ENCODE results near the gene ACBD6.

The ACBD6 gene

GRCh38 chr1:180274221-180274620 is 228.2 kb downstream of the ACBD6 start:
- Histone ChIP-seq H3K9me3 (ENCODE audit: control insufficient read depth, insufficient read depth, low read depth, low read length) (no peaks in the 10 kb centered on the region), H3K27ac (ENCODE audit: extremely low read depth, low read depth, low read length) (no peak overlapping the region), H3K4me3 (ENCODE audit: low read depth, low read length) (no peak overlapping the region), H3K36me3 (ENCODE audit: control insufficient read depth in 2 of 2, insufficient read depth in 1 of 2, low read length in 2 of 2) (peaks cover 1 to 59% of the 10 kb centered on the region in 2 experiments; a peak in 2 of 3 replicates), H3K4me1 (ENCODE audit: control insufficient read depth, insufficient read depth, low read length) (no peaks in the 10 kb centered on the region)
- no peak for TF ChIP-seq BCL11B (tag by site-specific recombination; IDR thresholded peaks at IDR 0.05; ENCODE audit: low read depth)
- no peak for TF ChIP-seq GLI4 (tag by site-specific recombination; IDR thresholded peaks at IDR 0.05)
- no peak for TF ChIP-seq SP7 (tag by site-specific recombination; IDR thresholded peaks at IDR 0.05)
- no peak for TF ChIP-seq ZNF571 (tag by site-specific recombination; IDR thresholded peaks at IDR 0.05)
- TF ChIP-seq ZNF677 (tag by site-specific recombination; IDR thresholded peaks at IDR 0.05) = no peak
- no peak for TF ChIP-seq ZNF174 (tag by site-specific recombination; IDR thresholded peaks at IDR 0.05)
- no peak for TF ChIP-seq ZNF175 (tag by site-specific recombination; IDR thresholded peaks at IDR 0.05)
- no peak for TF ChIP-seq ZNF654 (tag by site-specific recombination; IDR thresholded peaks at IDR 0.05; ENCODE audit: low read depth)
- TF ChIP-seq, protein P1, sequence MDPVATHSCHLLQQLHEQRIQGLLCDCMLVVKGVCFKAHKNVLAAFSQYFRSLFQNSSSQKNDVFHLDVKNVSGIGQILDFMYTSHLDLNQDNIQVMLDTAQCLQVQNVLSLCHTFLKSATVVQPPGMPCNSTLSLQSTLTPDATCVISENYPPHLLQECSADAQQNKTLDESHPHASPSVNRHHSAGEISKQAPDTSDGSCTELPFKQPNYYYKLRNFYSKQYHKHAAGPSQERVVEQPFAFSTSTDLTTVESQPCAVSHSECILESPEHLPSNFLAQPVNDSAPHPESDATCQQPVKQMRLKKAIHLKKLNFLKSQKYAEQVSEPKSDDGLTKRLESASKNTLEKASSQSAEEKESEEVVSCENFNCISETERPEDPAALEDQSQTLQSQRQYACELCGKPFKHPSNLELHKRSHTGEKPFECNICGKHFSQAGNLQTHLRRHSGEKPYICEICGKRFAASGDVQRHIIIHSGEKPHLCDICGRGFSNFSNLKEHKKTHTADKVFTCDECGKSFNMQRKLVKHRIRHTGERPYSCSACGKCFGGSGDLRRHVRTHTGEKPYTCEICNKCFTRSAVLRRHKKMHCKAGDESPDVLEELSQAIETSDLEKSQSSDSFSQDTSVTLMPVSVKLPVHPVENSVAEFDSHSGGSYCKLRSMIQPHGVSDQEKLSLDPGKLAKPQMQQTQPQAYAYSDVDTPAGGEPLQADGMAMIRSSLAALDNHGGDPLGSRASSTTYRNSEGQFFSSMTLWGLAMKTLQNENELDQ (tag by site-specific recombination; IDR thresholded peaks at IDR 0.05; ENCODE audit: low read depth) = no peak
- TF ChIP-seq ZNF24 (tag by site-specific recombination; IDR thresholded peaks at IDR 0.05) = no peak
- TF ChIP-seq ZNF670 (tag by site-specific recombination; IDR thresholded peaks at IDR 0.05; ENCODE audit: low read depth) = no peak
- no peak for TF ChIP-seq KLF17 (tag by site-specific recombination; IDR thresholded peaks at IDR 0.05)
- no peak for TF ChIP-seq ZBTB8A (tag by site-specific recombination; IDR thresholded peaks at IDR 0.05)
- TF ChIP-seq ZNF510 (tag by site-specific recombination; IDR thresholded peaks at IDR 0.05; ENCODE audit: insufficient replicate concordance) = no peak
- TF ChIP-seq SCRT2 (tag by site-specific recombination; IDR thresholded peaks at IDR 0.05) = no peak
- no peak for TF ChIP-seq ZNF433 (tag by site-specific recombination; IDR thresholded peaks at IDR 0.05; ENCODE audit: low read depth)
- TF ChIP-seq ZXDB (tag by site-specific recombination; IDR thresholded peaks at IDR 0.05) = no peak
- TF ChIP-seq ZBTB20 (tag by site-specific recombination; IDR thresholded peaks at IDR 0.05) = no peak
- no peak for TF ChIP-seq ZNF292 (tag by site-specific recombination; IDR thresholded peaks at IDR 0.05; ENCODE audit: borderline replicate concordance, low read depth)
- POLR2A ChIA-PET = no interaction called here
- CTCF ChIA-PET = interaction anchor here (0.6 to 1.8 kb wide), 3 partner anchors 86 to 783 kb away, joined by 3 to 9 read pairs (median 3); no protein-coding TSS in a partner anchor

DNA sequence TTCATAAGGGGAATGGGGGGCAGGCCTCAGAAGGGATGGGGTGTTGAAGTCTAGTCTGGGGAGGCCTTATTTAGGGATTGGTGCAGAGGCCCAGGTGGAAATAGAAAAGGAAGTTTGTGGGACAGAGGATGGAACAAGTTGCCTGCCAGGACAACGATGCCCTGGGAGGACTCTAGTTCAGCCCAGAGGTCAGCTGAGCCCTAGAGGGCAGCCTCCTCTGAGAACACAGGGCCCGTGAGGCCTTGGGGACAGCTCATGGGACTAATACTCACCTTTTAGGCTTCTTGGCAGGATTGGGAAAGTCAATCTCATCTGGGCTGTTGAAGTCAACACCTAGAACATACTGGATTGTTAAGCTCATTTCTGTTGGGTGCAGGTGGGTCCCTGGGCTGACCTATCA is 229.3 kb downstream of the ACBD6 start:
- ChIA-PET CTCF (interaction anchor here (0.8 to 1.8 kb wide), 5 partner anchors 14 to 205 kb away, joined by 3 to 9 read pairs (median 3); no protein-coding TSS in a partner anchor), POLR2A (no interaction called here)
- TF ChIP-seq ZNF341 (tag by site-specific recombination; IDR thresholded peaks at IDR 0.05; ENCODE audit: low read depth) (no peak), ZNF837 (tag by site-specific recombination; IDR thresholded peaks at IDR 0.05) (no peak), ZNF214 (tag by site-specific recombination; IDR thresholded peaks at IDR 0.05; ENCODE audit: borderline replicate concordance) (no peak), SALL2 (tag by site-specific recombination; IDR thresholded peaks at IDR 0.05; ENCODE audit: borderline replicate concordance) (no peak), ZNF777 (tag by site-specific recombination; IDR thresholded peaks at IDR 0.05; ENCODE audit: borderline replicate concordance) (no peak), ZSCAN30 (tag by site-specific recombination; IDR thresholded peaks at IDR 0.05) (no peak), IKZF3 (tag by site-specific recombination; IDR thresholded peaks at IDR 0.05) (no peak), ZNF473 (tag by site-specific recombination; IDR thresholded peaks at IDR 0.05) (no peak), ZNF239 (tag by site-specific recombination; IDR thresholded peaks at IDR 0.05) (no peak), ZNF221 (tag by site-specific recombination; IDR thresholded peaks at IDR 0.05; ENCODE audit: borderline replicate concordance) (no peak), EGR2 (tag by site-specific recombination; IDR thresholded peaks at IDR 0.05; ENCODE audit: low read depth) (no peak), ZNF544 (tag by site-specific recombination; IDR thresholded peaks at IDR 0.05) (no peak), ZEB2 (tag by site-specific recombination; IDR thresholded peaks at IDR 0.05) (no peak)

More for the DNA sequence above, 229.3 kb downstream of the ACBD6 start:
- Histone ChIP-seq H3K4me3 (ENCODE audit: low read depth, low read length) (no peak overlapping the region), H3K27ac (ENCODE audit: extremely low read depth, low read depth, low read length) (no peak overlapping the region), H3K36me3 (ENCODE audit: control insufficient read depth in 2 of 2, insufficient read depth in 1 of 2, low read length in 2 of 2) (peaks cover 0 to 59% of the 10 kb centered on the region in 2 experiments; a peak in 1 of 3 replicates), H3K9me3 (ENCODE audit: control insufficient read depth, insufficient read depth, low read depth, low read length) (no peaks in the 10 kb centered on the region), H3K4me1 (ENCODE audit: control insufficient read depth, insufficient read depth, low read length) (no peaks in the 10 kb centered on the region)

Measured in HEK293 (cell line).